H9 (cell line): Measurements from ENCODE around the gene GEN1. TPM values are rescaled to one million over a fixed set of nuclear protein-coding genes. Genes with fewer than 3 reads are reported as not detected.

Experiments used
- DNase-seq: peaks from one replicate; pipeline ENCODE4 v3.0.0-alpha.2; 2017
- H2AFZ ChIP-seq: one replicate; pipeline ENCODE4 v1.6.1; 2013; ENCODE audit warnings: mild to moderate bottlenecking, low read length, control low read depth, moderate library complexity
- H2AK5ac ChIP-seq: 2 replicates; pipeline ENCODE4 v1.6.1; 2013; ENCODE audit warnings: low read length, control low read depth, mixed read lengths; ENCODE audit not compliant: insufficient read length
- H2BK120ac ChIP-seq: one replicate; pipeline ENCODE4 v1.6.1; 2013; ENCODE audit warnings: low read depth, mild to moderate bottlenecking, low read length, control low read depth, inconsistent platforms; ENCODE audit not compliant: poor library complexity, severe bottlenecking
- H2BK12ac ChIP-seq: 2 replicates; pipeline ENCODE4 v1.6.1; 2013; ENCODE audit warnings: low read length, control low read depth, mixed read lengths, low read depth; ENCODE audit not compliant: insufficient read length
- H2BK15ac ChIP-seq: 2 replicates; pipeline ENCODE4 v1.6.1; 2013; ENCODE audit warnings: low read depth, low read length, control low read depth
- H2BK20ac ChIP-seq: one replicate; pipeline ENCODE4 v1.6.1; 2013; ENCODE audit warnings: low read depth, mild to moderate bottlenecking, low read length, control low read depth, inconsistent platforms; ENCODE audit not compliant: poor library complexity, severe bottlenecking
- H2BK5ac ChIP-seq: 2 replicates; pipeline ENCODE4 v1.6.1; 2013; ENCODE audit warnings: low read length, control low read depth, mixed read lengths; ENCODE audit not compliant: insufficient read length
- H3K14ac ChIP-seq: 2 replicates; pipeline ENCODE4 v1.6.1; 2013; ENCODE audit warnings: low read length, control low read depth; ENCODE audit not compliant: insufficient read depth
- H3K18ac ChIP-seq: 2 replicates; pipeline ENCODE4 v1.6.1; 2013; ENCODE audit warnings: low read depth, mild to moderate bottlenecking, mixed read lengths, low read length, control low read depth; ENCODE audit not compliant: insufficient read length
- H3K23ac ChIP-seq: 2 replicates; pipeline ENCODE4 v1.6.1; 2013; ENCODE audit warnings: low read length, control low read depth, mixed read lengths, low read depth; ENCODE audit not compliant: insufficient read length
- H3K23me2 ChIP-seq: 2 replicates; pipeline ENCODE4 v1.6.1; 2013; ENCODE audit warnings: low read depth, mild to moderate bottlenecking, mixed read lengths, low read length, control low read depth; ENCODE audit not compliant: insufficient read length, poor library complexity, severe bottlenecking
- H3K27ac ChIP-seq: 2 replicates; pipeline ENCODE4 v1.5.1; 2013; ENCODE audit warnings: low read length, control low read depth, mixed read lengths, low read depth; ENCODE audit not compliant: insufficient read length
- H3K27me3 ChIP-seq: 2 replicates; pipeline ENCODE4 v1.6.1; 2013; ENCODE audit warnings: low read length, control low read depth, inconsistent platforms; ENCODE audit not compliant: insufficient read depth
- H3K4ac ChIP-seq: 2 replicates; pipeline ENCODE4 v1.6.1; 2013; ENCODE audit warnings: low read depth, mild to moderate bottlenecking, control low read depth, inconsistent platforms, low read length, moderate library complexity
- H3K4me1 ChIP-seq: 2 replicates; pipeline ENCODE4 v1.6.1; 2013; ENCODE audit warnings: low read length, control low read depth, inconsistent platforms; ENCODE audit not compliant: insufficient read depth
- H3K4me2 ChIP-seq: 2 replicates; pipeline ENCODE4 v1.6.1; 2013; ENCODE audit warnings: low read length, control low read depth, mixed read lengths; ENCODE audit not compliant: insufficient read length, insufficient read depth
- H3K56ac ChIP-seq: 2 replicates; pipeline ENCODE4 v1.6.1; 2013; ENCODE audit warnings: low read depth, mild to moderate bottlenecking, mixed read lengths, low read length, control low read depth; ENCODE audit not compliant: insufficient read length
- H3K79me1 ChIP-seq: 2 replicates; pipeline ENCODE4 v1.6.1; 2013; ENCODE audit warnings: low read depth, mild to moderate bottlenecking, moderate library complexity, low read length, control low read depth, inconsistent platforms; ENCODE audit not compliant: insufficient read depth, poor library complexity, severe bottlenecking
- H3K79me2 ChIP-seq: 2 replicates; pipeline ENCODE4 v1.6.1; 2013; ENCODE audit warnings: low read length, control low read depth, inconsistent platforms; ENCODE audit not compliant: insufficient read depth
- H3K9ac ChIP-seq: 2 replicates; pipeline ENCODE4 v1.6.1; 2013; ENCODE audit warnings: low read length, control low read depth, mixed read lengths; ENCODE audit not compliant: insufficient read length; ENCODE audit errors: extremely low read depth
- H3K9me3 ChIP-seq: one replicate; pipeline ENCODE4 v1.6.1; 2013; ENCODE audit warnings: low read depth, low read length, inconsistent platforms; ENCODE audit not compliant: control insufficient read depth
- H3T11ph ChIP-seq: one replicate; pipeline ENCODE4 v1.6.1; 2013; ENCODE audit warnings: mild to moderate bottlenecking, low read length, control low read depth, inconsistent platforms
- H4K20me1 ChIP-seq: one replicate; pipeline ENCODE4 v1.6.1; 2013; ENCODE audit not compliant: control insufficient read depth, insufficient read length, insufficient read depth
- H4K5ac ChIP-seq: 2 replicates; pipeline ENCODE4 v1.6.1; 2013; ENCODE audit warnings: low read depth, mild to moderate bottlenecking, mixed read lengths, low read length, control low read depth; ENCODE audit not compliant: insufficient read length
- H4K8ac ChIP-seq: replicated peaks from 2 replicates; pipeline ENCODE4 v1.6.1; 2013; ENCODE audit warnings: low read length, control low read depth, mixed read lengths, low read depth; ENCODE audit not compliant: insufficient read length
- H4K91ac ChIP-seq: 2 replicates; pipeline ENCODE4 v1.6.1; 2013; ENCODE audit warnings: low read depth, mild to moderate bottlenecking, moderate library complexity, mixed read lengths, low read length, control low read depth; ENCODE audit not compliant: insufficient read length
- H3K27ac Mint-ChIP-seq, 3 experiments: 2 replicates in 2 of 3; 3 replicates in 1 of 3; pipeline ENCODE4 v1.8.0; 2020 to 2021; ENCODE audit warnings: mixed read lengths in 3 of 3, mild to moderate bottlenecking in 1 of 3, moderate library complexity in 1 of 3
- H3K27me3 Mint-ChIP-seq: 2 replicates; pipeline ENCODE4 v1.8.0; 2021; ENCODE audit warnings: low read depth, mild to moderate bottlenecking, moderate library complexity, mixed read lengths
- H3K36me3 Mint-ChIP-seq, 3 experiments: 2 replicates in 2 of 3; 3 replicates in 1 of 3; pipeline ENCODE4 v1.8.0; 2020 to 2021; ENCODE audit warnings: low read depth in 3 of 3, mixed read lengths in 3 of 3; ENCODE audit not compliant: insufficient read depth in 1 of 3
- H3K4me1 Mint-ChIP-seq, 2 experiments: 2 replicates each; pipeline ENCODE4 v1.8.0; 2020; ENCODE audit warnings: mixed read lengths in 2 of 2
- H3K4me3 Mint-ChIP-seq, 2 experiments: 2 replicates in 1 of 2; 3 replicates in 1 of 2; pipeline ENCODE4 v1.8.0; 2020 to 2021; ENCODE audit warnings: mild to moderate bottlenecking in 2 of 2, mixed read lengths in 2 of 2, moderate library complexity in 1 of 2
- H3K9me3 Mint-ChIP-seq, 2 experiments: 2 replicates in 1 of 2; 3 replicates in 1 of 2; pipeline ENCODE4 v1.8.0; 2020; ENCODE audit warnings: mild to moderate bottlenecking in 2 of 2, mixed read lengths in 2 of 2, moderate library complexity in 1 of 2
- WGBS: extraction: QIAGEN DNeasy Blood & Tissue Kit; methylation state at CpG from one replicate; pipeline ENCODE4 v1.1.7; 2013; ENCODE audit warnings: missing lambda C conversion rate, low lambda C conversion rate, mixed read lengths; ENCODE audit not compliant: insufficient read length; ENCODE audit errors: extremely low coverage; 5-methylcytosine and 5-hydroxymethylcytosine counted together
- total RNA-seq: library from RNA; stranded (reverse); gene quantifications from 2 replicates; pipeline ENCODE4 v1.2.1, GENCODE V29; 2021
- TF ChIP-seq, protein P1 (sequence below): fragments of 200-600 bp; sonication (generic); conservative IDR thresholded peaks from 3 replicates; pipeline ENCODE4 v1.8.0; 2021; ENCODE audit warnings: antibody characterized with exemption, mild to moderate bottlenecking

The GEN1 gene
- total RNA-seq, 1 experiment from 2014 or later, result 28.1 TPM

DNA sequence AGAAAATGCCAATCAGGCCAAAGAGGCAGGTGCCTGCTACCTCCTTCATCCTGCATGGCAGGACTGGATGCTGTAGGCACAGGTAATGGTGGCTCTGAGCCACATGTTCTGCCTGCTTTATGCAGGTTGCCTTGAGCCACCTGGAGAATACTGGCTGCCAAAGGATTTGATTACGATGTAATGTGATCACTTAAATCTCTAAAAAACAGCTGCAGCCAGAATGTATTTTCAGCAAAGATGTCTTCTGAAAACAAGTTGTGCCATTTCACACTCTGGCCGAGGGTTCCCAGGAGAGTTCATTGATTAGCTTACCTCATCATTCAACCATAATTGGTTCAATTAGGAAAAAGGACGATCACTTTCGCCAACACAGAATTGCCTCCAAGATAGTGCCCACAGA, 44.4 kb downstream of the GEN1 start:
- Histone ChIP-seq H3K56ac (no peak overlapping the region), H3K18ac (no peak overlapping the region), H2BK20ac (no peak overlapping the region), H3T11ph (no peak overlapping the region), H3K9ac (no peak overlapping the region), H3K27me3 (no peaks in the 10 kb centered on the region), H3K9me3 (no peaks in the 10 kb centered on the region), H3K4me1 (no peaks in the 10 kb centered on the region; the same call in 1 of the 2 replicates), H3K14ac (no peak overlapping the region), H3K27ac (no peak overlapping the region), H3K79me1 (no peaks in the 10 kb centered on the region), H3K4me2 (no peak overlapping the region), H3K4ac (no peak overlapping the region), H2BK12ac (no peak overlapping the region), H4K20me1 (no peaks in the 10 kb centered on the region), H4K8ac (no peak overlapping the region), H2BK120ac (no peak overlapping the region), H2BK15ac (no peak overlapping the region), H3K79me2 (no peaks in the 10 kb centered on the region), H2AFZ (no peak overlapping the region), H2AK5ac (no peak overlapping the region), H2BK5ac (no peak overlapping the region), H4K91ac (no peak overlapping the region), H4K5ac (no peak overlapping the region), H3K23me2 (no peaks in the 10 kb centered on the region), H3K23ac (no peak overlapping the region)
- H3K4me1 Mint-ChIP-seq, result peaks cover 2 to 8% of the 10 kb centered on the region in 2 experiments; a peak in 3 of 4 replicates
- H3K36me3 Mint-ChIP-seq, result no peaks in the 10 kb centered on the region
- TF ChIP-seq, protein P1, sequence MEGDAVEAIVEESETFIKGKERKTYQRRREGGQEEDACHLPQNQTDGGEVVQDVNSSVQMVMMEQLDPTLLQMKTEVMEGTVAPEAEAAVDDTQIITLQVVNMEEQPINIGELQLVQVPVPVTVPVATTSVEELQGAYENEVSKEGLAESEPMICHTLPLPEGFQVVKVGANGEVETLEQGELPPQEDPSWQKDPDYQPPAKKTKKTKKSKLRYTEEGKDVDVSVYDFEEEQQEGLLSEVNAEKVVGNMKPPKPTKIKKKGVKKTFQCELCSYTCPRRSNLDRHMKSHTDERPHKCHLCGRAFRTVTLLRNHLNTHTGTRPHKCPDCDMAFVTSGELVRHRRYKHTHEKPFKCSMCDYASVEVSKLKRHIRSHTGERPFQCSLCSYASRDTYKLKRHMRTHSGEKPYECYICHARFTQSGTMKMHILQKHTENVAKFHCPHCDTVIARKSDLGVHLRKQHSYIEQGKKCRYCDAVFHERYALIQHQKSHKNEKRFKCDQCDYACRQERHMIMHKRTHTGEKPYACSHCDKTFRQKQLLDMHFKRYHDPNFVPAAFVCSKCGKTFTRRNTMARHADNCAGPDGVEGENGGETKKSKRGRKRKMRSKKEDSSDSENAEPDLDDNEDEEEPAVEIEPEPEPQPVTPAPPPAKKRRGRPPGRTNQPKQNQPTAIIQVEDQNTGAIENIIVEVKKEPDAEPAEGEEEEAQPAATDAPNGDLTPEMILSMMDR, result no peak
- peaks cover 2% of the 10 kb centered on the region for H3K27me3 Mint-ChIP-seq
- H3K4me3 Mint-ChIP-seq, result no peak overlapping the region
- WGBS, result no CpG with 5 or more reads among the region's 4 CpGs
- H3K9me3 Mint-ChIP-seq, result no peaks in the 10 kb centered on the region
- H3K27ac Mint-ChIP-seq, result no peak overlapping the region
- no peak for DNase-seq
